ENCODE measurements around the gene ABCF2. TPM values are rescaled to one million over a fixed set of nuclear protein-coding genes. Genes with fewer than 3 reads are reported as not detected.

The ABCF2 gene
- total RNA-seq, 1 donor from 2014 or later = 26.3 TPM

GRCh38 chr7:151192002-151192539, 34.9 kb downstream of the ABCF2 start:
- no peak for DNase-seq
- intact Hi-C loops (cut with DNase I) = no loop called here
- Histone ChIP-seq H3K4me3 (no peak overlapping the region), H3K9me3 (no peaks in the 10 kb centered on the region), H3K27ac (no peak overlapping the region), H3K36me3 (no peaks in the 10 kb centered on the region), H3K27me3 (no peaks in the 10 kb centered on the region), H3K4me1 (no peaks in the 10 kb centered on the region)
- no peak for ATAC-seq
- TF ChIP-seq CTCF (IDR thresholded peaks at IDR 0.05) = no peak

- intact Hi-C loops (cut with DNase I) = no loop called here
- TF ChIP-seq CTCF (IDR thresholded peaks at IDR 0.05) = no peak
- no peak overlapping the region for H3K4me3 ChIP-seq
- no peaks in the 10 kb centered on the region for H3K9me3 ChIP-seq
- no peak for ATAC-seq
- no peaks in the 10 kb centered on the region for H3K27me3 ChIP-seq
- no peaks in the 10 kb centered on the region for H3K4me1 ChIP-seq
- H3K27ac ChIP-seq = no peak overlapping the region
- no peaks in the 10 kb centered on the region for H3K36me3 ChIP-seq
- DNase-seq = no peak
Observed at GRCh38 chr7:151191544-151191943, 35.5 kb downstream of the ABCF2 start.

- H3K27me3 ChIP-seq = no peaks in the 10 kb centered on the region
Observed at GRCh38 chr7:151189038-151189437, 38.0 kb downstream of the ABCF2 start.

GRCh38 chr7:151188252-151188542, 38.8 kb downstream of the ABCF2 start:
- H3K27me3 ChIP-seq = no peaks in the 10 kb centered on the region
- no peak overlapping the region for H3K4me3 ChIP-seq
- DNase-seq = no peak
- no peaks in the 10 kb centered on the region for H3K9me3 ChIP-seq
- no peaks in the 10 kb centered on the region for H3K36me3 ChIP-seq
- intact Hi-C loops (cut with DNase I) = no loop called here
- ATAC-seq = no peak
- H3K4me1 ChIP-seq = no peaks in the 10 kb centered on the region
- no peak overlapping the region for H3K27ac ChIP-seq
- TF ChIP-seq CTCF (IDR thresholded peaks at IDR 0.05) = no peak

More at GRCh38 chr7:151189038-151189437, 38.0 kb downstream of the ABCF2 start:
- Histone ChIP-seq H3K4me3 (no peak overlapping the region), H3K36me3 (no peaks in the 10 kb centered on the region), H3K27ac (no peak overlapping the region), H3K4me1 (no peaks in the 10 kb centered on the region), H3K9me3 (no peaks in the 10 kb centered on the region)
- DNase-seq = no peak
- no peak for ATAC-seq
- TF ChIP-seq CTCF (IDR thresholded peaks at IDR 0.05) = no peak
- intact Hi-C loops (cut with DNase I) = no loop called here

GRCh38 chr7:151187409-151188251, 39.4 kb downstream of the ABCF2 start:
- H3K9me3 ChIP-seq = no peaks in the 10 kb centered on the region
- no peaks in the 10 kb centered on the region for H3K4me1 ChIP-seq
- no peak for TF ChIP-seq CTCF (IDR thresholded peaks at IDR 0.05)
- no peaks in the 10 kb centered on the region for H3K27me3 ChIP-seq
- no peaks in the 10 kb centered on the region for H3K36me3 ChIP-seq
- DNase-seq = peak; percentile 60
- intact Hi-C loops (cut with DNase I) = no loop called here
- no peak overlapping the region for H3K27ac ChIP-seq
- ATAC-seq = no peak
- no peak overlapping the region for H3K4me3 ChIP-seq
